CD4-positive, CD25-positive, alpha-beta regulatory T cell (primary cell): ENCODE data around the gene IL36RN. TPM values are rescaled to one million over a fixed set of nuclear protein-coding genes. Genes with fewer than 3 reads are reported as not detected.

Source experiments
- polyA plus RNA-seq, 4 donors: library from polyadenylated mRNA; unstranded; fragments of 300-500 nt; fragmentation: Illumina TruSeq; gene quantifications; one replicate each; pipeline ENCODE4 v1.2.3, GENCODE V29; 2021
- total RNA-seq: library from RNA; stranded (reverse); gene quantifications from one replicate; pipeline ENCODE4 v1.2.3, GENCODE V29; 2022

The IL36RN gene
- total and polyA plus RNA-seq, 5 donors from 2014 or later = not detected

Other genes with a start within 250 kb of the IL36RN start
- gene IL1B, start 222.4 kb upstream of the IL36RN start, total RNA-seq = 1.3 TPM
- gene IL1B, start 222.4 kb upstream of the IL36RN start, polyA plus RNA-seq = not detected
- not detected for gene IL37, start 148.0 kb upstream of the IL36RN start, total RNA-seq
- not detected for gene IL37, start 148.0 kb upstream of the IL36RN start, polyA plus RNA-seq
- gene IL36G, start 81.2 kb upstream of the IL36RN start, total RNA-seq = not detected
- not detected for gene IL36G, start 81.2 kb upstream of the IL36RN start, polyA plus RNA-seq
- not detected for gene IL36A, start 53.7 kb upstream of the IL36RN start, total RNA-seq
- under 1 TPM in 3 of 4 donors, not detected in 1; 0.38 to 0.42 (median 0.42) TPM for gene IL36A, start 53.7 kb upstream of the IL36RN start, polyA plus RNA-seq
- gene IL36B, start 6.3 kb upstream of the IL36RN start, total RNA-seq = not detected
- not detected for gene IL36B, start 6.3 kb upstream of the IL36RN start, polyA plus RNA-seq
- not detected for gene IL1F10, start 8.8 kb downstream of the IL36RN start, total RNA-seq
- gene IL1F10, start 8.8 kb downstream of the IL36RN start, polyA plus RNA-seq = not detected
- gene IL1RN, start 68.4 kb downstream of the IL36RN start, total RNA-seq = not detected
- gene IL1RN, start 68.4 kb downstream of the IL36RN start, polyA plus RNA-seq = under 1 TPM in 2 of 4 donors, not detected in 2; 0.23 to 0.59 TPM
- gene PSD4, start 114.8 kb downstream of the IL36RN start, total RNA-seq = 124 TPM
- gene PSD4, start 114.8 kb downstream of the IL36RN start, polyA plus RNA-seq = 10 to 100 TPM; 18.1 to 26.3 (median 20.7) TPM
- 1.8 TPM for gene PAX8, start 219.7 kb downstream of the IL36RN start, total RNA-seq
- under 1 TPM in 3 of 4 donors, not detected in 1; 0.24 to 0.52 (median 0.44) TPM for gene PAX8, start 219.7 kb downstream of the IL36RN start, polyA plus RNA-seq